Lung (tissue), 12 donors: ENCODE data around the gene WASF2. TPM values are rescaled to one million over a fixed set of nuclear protein-coding genes. Genes with fewer than 3 reads are reported as not detected.

Experiments
- ATAC-seq: fragments of 200-7000 bp; cut with Tn5 transposase; one replicate; pipeline ENCODE4 v1.9.1; 2020; ENCODE audit warnings: moderate number of reproducible peaks; ENCODE audit not compliant: insufficient read depth, low FRiP score
- DNase-seq, 3 donors: peaks; one replicate each; pipeline ENCODE4 v3.0.0-alpha.2; 2013 to 2017
- H3K27ac ChIP-seq, 2 donors: one replicate each; pipeline ENCODE4 v1.5.1; 2013; ENCODE audit warnings: mild to moderate bottlenecking in 2 of 2, moderate library complexity in 2 of 2, control low read depth in 1 of 2, inconsistent platforms in 1 of 2, low read depth in 1 of 2, low read length in 1 of 2
- H3K27me3 ChIP-seq, 3 donors: one replicate each; pipeline ENCODE4 v1.5.1; 2013; ENCODE audit warnings: low read length in 2 of 3; ENCODE audit not compliant: control insufficient read depth in 3 of 3, insufficient read depth in 3 of 3
- H3K36me3 ChIP-seq, 4 donors: one replicate each; pipeline ENCODE4 v1.5.1; 2013; ENCODE audit warnings: low read length in 4 of 4, mild to moderate bottlenecking in 1 of 4, moderate library complexity in 1 of 4; ENCODE audit not compliant: control insufficient read depth in 4 of 4, insufficient read depth in 4 of 4
- H3K4me1 ChIP-seq, 5 donors: one replicate each; pipeline ENCODE4 v1.5.1; 2013; ENCODE audit warnings: low read length in 5 of 5, mild to moderate bottlenecking in 2 of 5, moderate library complexity in 1 of 5; ENCODE audit not compliant: control insufficient read depth in 5 of 5, insufficient read depth in 5 of 5
- H3K4me3 ChIP-seq: one replicate; pipeline ENCODE4 v1.5.1; 2013; ENCODE audit warnings: mild to moderate bottlenecking, control low read depth, moderate library complexity
- H3K9ac ChIP-seq, 2 donors: one replicate each; pipeline ENCODE4 v1.5.1; 2013; ENCODE audit warnings: low read length in 2 of 2, control low read depth in 1 of 2; ENCODE audit not compliant: insufficient read depth in 1 of 2
- H3K9me3 ChIP-seq, 4 donors: one replicate each; pipeline ENCODE4 v1.5.1; 2013; ENCODE audit warnings: low read length in 3 of 4, mild to moderate bottlenecking in 1 of 4, moderate library complexity in 1 of 4; ENCODE audit not compliant: control insufficient read depth in 4 of 4, insufficient read depth in 3 of 4
- CTCF ChIP-seq: IDR thresholded peaks from 2 replicates; pipeline ENCODE4 v1.5.1; 2012; ENCODE audit warnings: mild to moderate bottlenecking; ENCODE audit errors: control extremely low read depth, extremely low read depth
- WGBS, 2 donors: extraction: QIAGEN DNeasy Blood & Tissue Kit; methylation state at CpG; one replicate each; pipeline ENCODE4 v1.1.7; 2013; 5-methylcytosine and 5-hydroxymethylcytosine counted together
- polyA plus RNA-seq, 2 donors: library from polyadenylated mRNA; stranded (reverse); fragments of 200-250 nt; gene quantifications; one replicate each; pipeline ENCODE4 v1.2.1, GENCODE V29; 2013
- total RNA-seq, 2 donors: library from RNA; depleted of rRNA in 1 of 2; stranded (reverse); fragments of >200 nt in 1 of 2; gene quantifications; one replicate each; pipeline ENCODE4 v1.2.1, GENCODE V29; 2014 to 2021
- donor health status: control.
- donor health status: control.
- donor health status: Bipolar disorder and iron deficiency.
- donor health status: healthy.
- donor health status: DM: yes; HTN: yes; CAD: no.

Gene WASF2
- total and polyA plus RNA-seq, 4 donors: 27.3 to 136 (median 49.5) TPM

- H3K27me3 ChIP-seq: no peaks in the 10 kb centered on the region
- H3K27ac ChIP-seq: peak overlapping the region in 1 of 2 donors; percentile 18
- H3K4me1 ChIP-seq: peaks cover 0 to 17% (median 10%) of the 10 kb centered on the region in 5 donors
- peak overlapping the region; percentile 22 for H3K4me3 ChIP-seq
- H3K9me3 ChIP-seq: no peaks in the 10 kb centered on the region
- H3K36me3 ChIP-seq: peaks cover 0 to 8% (median 0%) of the 10 kb centered on the region in 4 donors
- no peak overlapping the region for H3K9ac ChIP-seq
- 36 to 49% methylated on average over 13 of the region's 13 CpGs for WGBS, 2 donors
- TF ChIP-seq CTCF: no peak
- DNase-seq (no peak), ATAC-seq (no peak)
Measured at GRCh38 chr1:27368869-27369582, 120.9 kb downstream of the WASF2 start.

- no peak for TF ChIP-seq CTCF
- 38 to 51% methylated on average over 8 of the region's 8 CpGs for WGBS, 2 donors
- no peak overlapping the region for H3K9ac ChIP-seq
Measured at GRCh38 chr1:27367160-27367650, 122.8 kb downstream of the WASF2 start.

GRCh38 chr1:27366411-27367159, 123.4 kb downstream of the WASF2 start, which contains the start of gene MAP3K6:
MAP3K6 (minus strand) TSS chr1:27366961; CDS start chr1:27366597, 364 bp downstream.
- Histone ChIP-seq H3K27ac (peak within 1 kb of the TSS; percentile 92 to 98), H3K27me3 (no peaks in the 10 kb centered on the region), H3K4me3 (peak within 1 kb of the TSS; percentile 63), H3K4me1 (peaks cover 0 to 17% (median 10%) of the 10 kb centered on the region in 5 donors), H3K9me3 (no peaks in the 10 kb centered on the region), H3K36me3 (peaks cover 0 to 32% (median 2%) of the 10 kb centered on the region in 4 donors), H3K9ac (peak within 1 kb of the TSS; percentile 49 to 71)
- peak; percentile 86 to 87 (median 86) for DNase-seq
- 0 to 1% methylated on average over 56 to 67 of the region's 67 CpGs for WGBS, 2 donors
- peak; percentile 80 for ATAC-seq
- TF ChIP-seq CTCF: peak; percentile 1

More at GRCh38 chr1:27367160-27367650, 122.8 kb downstream of the WASF2 start:
- Histone ChIP-seq H3K4me1 (peaks cover 0 to 17% (median 10%) of the 10 kb centered on the region in 5 donors), H3K27me3 (no peaks in the 10 kb centered on the region), H3K27ac (peak overlapping the region; percentile 63 to 92), H3K4me3 (no peak overlapping the region), H3K36me3 (peaks cover 0 to 26% (median 2%) of the 10 kb centered on the region in 4 donors), H3K9me3 (no peaks in the 10 kb centered on the region)
- DNase-seq (no peak), ATAC-seq (no peak)
